Esophagus muscularis mucosa (tissue), 4 donors: ENCODE results near the gene PRSS38. TPM values are rescaled to one million over a fixed set of nuclear protein-coding genes. Genes with fewer than 3 reads are reported as not detected.
A peak's percentile ranks its signal among the peaks of the same experiment; 100 is the strongest.

Experiments used
- DNase-seq: peaks from one replicate; pipeline ENCODE4 v3.0.0-alpha.2; 2017; ENCODE audit errors: extremely low spot score
- H3K27ac ChIP-seq, 4 donors: fragments of 200-600 bp; sonication (generic); replicated peaks in 1 of 4; 1 replicate in 3 of 4; 2 replicates in 1 of 4; pipeline ENCODE4 v1.5.1; 2016 to 2019; ENCODE audit warnings: mild to moderate bottlenecking in 1 of 4
- H3K27me3 ChIP-seq, 4 donors: fragments of 200-600 bp; sonication (generic); one replicate each; pipeline versions ENCODE4 v1.5.1 to v1.6.0; 2016 to 2019
- H3K36me3 ChIP-seq, 4 donors: fragments of 200-600 bp; sonication (generic); one replicate each; pipeline ENCODE4 v1.5.1; 2016 to 2019
- H3K4me1 ChIP-seq, 4 donors: fragments of 200-600 bp; sonication (generic); one replicate each; pipeline ENCODE4 v1.5.1; 2016 to 2019
- H3K4me3 ChIP-seq, 4 donors: fragments of 200-600 bp; sonication (generic); 1 replicate in 2 of 4; 2 replicates in 2 of 4; pipeline ENCODE4 v1.5.1; 2016 to 2019; ENCODE audit warnings: mild to moderate bottlenecking in 4 of 4, moderate library complexity in 1 of 4
- H3K9me3 ChIP-seq, 4 donors: fragments of 200-600 bp; sonication (generic); 1 replicate in 3 of 4; 2 replicates in 1 of 4; pipeline ENCODE4 v1.5.1; 2016 to 2019
- CTCF ChIP-seq, 3 experiments: fragments of 200-600 bp in 2 of 3; fragments of 450-650 bp in 1 of 3; sonication (generic) in 2 of 3; IDR thresholded peaks; one replicate each; pipeline ENCODE4 v1.5.1; 2017 to 2019; ENCODE audit warnings: antibody characterized with exemption in 3 of 3, mild to moderate bottlenecking in 2 of 3, moderate library complexity in 1 of 3
- EP300 ChIP-seq: sonication (generic); formaldehyde crosslinking; IDR thresholded peaks from one replicate; pipeline ENCODE4 v1.6.1; 2017; ENCODE audit warnings: antibody characterized with exemption
- POLR2A ChIP-seq: fragments of 450-650 bp; IDR thresholded peaks from one replicate; pipeline ENCODE4 v1.6.1; 2017; ENCODE audit warnings: antibody characterized with exemption, moderate library complexity, mild to moderate bottlenecking, low read depth
- POLR2AphosphoS5 ChIP-seq, 2 donors: sonication (generic); formaldehyde crosslinking; IDR thresholded peaks; one replicate each; pipeline ENCODE4 v1.6.1; 2017; ENCODE audit warnings: antibody characterized with exemption in 2 of 2
- WGBS: methylation state at CpG from one replicate; pipeline ENCODE4 v1.1.5; 2018; 5-methylcytosine and 5-hydroxymethylcytosine counted together
- intact Hi-C: fragments of 100-400 bp; cut with DNase I; formaldehyde crosslinking; loops from one replicate; pipeline ENCODE4 v1.15.1; 2023
- total RNA-seq, 4 donors: library from RNA; depleted of rRNA; stranded (reverse); fragments of >200 nt; gene quantifications; one replicate each; pipeline versions ENCODE4 v1.1.0 to v1.2.1, GENCODE V29; 2016

PRSS38 gene
- total RNA-seq, 4 donors from 2014 or later, result not detected

- intact Hi-C loops, result no loop called here
- H3K27ac ChIP-seq, result no peak overlapping the region
- H3K4me3 ChIP-seq, result no peak overlapping the region
- no peaks in the 10 kb centered on the region for H3K27me3 ChIP-seq
- H3K4me1 ChIP-seq, result peaks cover 28 to 52% (median 45%) of the 10 kb centered on the region in 4 donors
- no peaks in the 10 kb centered on the region for H3K36me3 ChIP-seq
- H3K9me3 ChIP-seq, result no peaks in the 10 kb centered on the region
- TF ChIP-seq POLR2AphosphoS5 (IDR thresholded peaks at IDR 0.05), result no peak
- TF ChIP-seq POLR2A, result no peak
- TF ChIP-seq EP300, result no peak
- no peak for TF ChIP-seq CTCF (IDR thresholded peaks at IDR 0.05)
- 100% methylated on average over 2 of the region's 2 CpGs for WGBS
- peak; percentile 90 for DNase-seq
These were observed 25.5 kb upstream of the PRSS38 start for GRCh38 chr1:227790034-227790400.

- no peak overlapping the region for H3K27ac ChIP-seq
- no peaks in the 10 kb centered on the region for H3K9me3 ChIP-seq
- no peak overlapping the region for H3K4me3 ChIP-seq
- intact Hi-C loops, result no loop called here
- no peaks in the 10 kb centered on the region for H3K36me3 ChIP-seq
- 93% methylated on average over 4 of the region's 4 CpGs for WGBS
- peaks cover 0 to 6% (median under 1%) of the 10 kb centered on the region in 4 donors for H3K27me3 ChIP-seq
- DNase-seq, result peak; percentile 86
- H3K4me1 ChIP-seq, result peaks cover 28 to 52% (median 47%) of the 10 kb centered on the region in 4 donors
- no peak for TF ChIP-seq EP300
- no peak for TF ChIP-seq POLR2AphosphoS5 (IDR thresholded peaks at IDR 0.05)
- no peak for TF ChIP-seq POLR2A
- no peak for TF ChIP-seq CTCF (IDR thresholded peaks at IDR 0.05)
These were observed 24.6 kb upstream of the PRSS38 start for GRCh38 chr1:227790868-227791267.

GRCh38 chr1:227791425-227792143 lies 23.9 kb upstream of the PRSS38 start:
- Histone ChIP-seq H3K36me3 (no peaks in the 10 kb centered on the region), H3K4me1 (peaks cover 22 to 44% (median 41%) of the 10 kb centered on the region in 4 donors), H3K27me3 (peaks cover 0 to 8% (median 2%) of the 10 kb centered on the region in 4 donors), H3K4me3 (no peak overlapping the region), H3K27ac (no peak overlapping the region), H3K9me3 (no peaks in the 10 kb centered on the region)
- intact Hi-C loops, result no loop called here
- DNase-seq, result peak; percentile 70
- no peak for TF ChIP-seq POLR2AphosphoS5 (IDR thresholded peaks at IDR 0.05)
- TF ChIP-seq CTCF (IDR thresholded peaks at IDR 0.05), result no peak
- no peak for TF ChIP-seq EP300
- no peak for TF ChIP-seq POLR2A
- 87% methylated on average over 6 of the region's 6 CpGs for WGBS

GRCh38 chr1:227792216-227793078 lies 23.0 kb upstream of the PRSS38 start:
- WGBS, result 85% methylated on average over 7 of the region's 19 CpGs
- no peaks in the 10 kb centered on the region for H3K9me3 ChIP-seq
- peaks cover 0 to 8% (median 2%) of the 10 kb centered on the region in 4 donors for H3K27me3 ChIP-seq
- intact Hi-C loops, result no loop called here
- no peaks in the 10 kb centered on the region for H3K36me3 ChIP-seq
- no peak for TF ChIP-seq POLR2A
- TF ChIP-seq POLR2AphosphoS5 (IDR thresholded peaks at IDR 0.05), result no peak
- TF ChIP-seq EP300, result no peak
- no peak for TF ChIP-seq CTCF (IDR thresholded peaks at IDR 0.05)
- no peak overlapping the region for H3K4me3 ChIP-seq
- H3K27ac ChIP-seq, result no peak overlapping the region
- DNase-seq, result peak; percentile 90
- H3K4me1 ChIP-seq, result peaks cover 13 to 36% (median 32%) of the 10 kb centered on the region in 4 donors
